Esophagus muscularis mucosa (tissue), 4 donors: ENCODE measurements around the gene NFASC. TPM values are rescaled to one million over a fixed set of nuclear protein-coding genes. Genes with fewer than 3 reads are reported as not detected.

Source experiments
- DNase-seq: peaks from one replicate; pipeline ENCODE4 v3.0.0-alpha.2; 2017; ENCODE audit errors: extremely low spot score
- H3K27ac ChIP-seq, 4 donors: fragments of 200-600 bp; sonication (generic); replicated peaks in 1 of 4; 1 replicate in 3 of 4; 2 replicates in 1 of 4; pipeline ENCODE4 v1.5.1; 2016 to 2019; ENCODE audit warnings: mild to moderate bottlenecking in 1 of 4
- H3K27me3 ChIP-seq, 4 donors: fragments of 200-600 bp; sonication (generic); one replicate each; pipeline versions ENCODE4 v1.5.1 to v1.6.0; 2016 to 2019
- H3K36me3 ChIP-seq, 4 donors: fragments of 200-600 bp; sonication (generic); one replicate each; pipeline ENCODE4 v1.5.1; 2016 to 2019
- H3K4me1 ChIP-seq, 4 donors: fragments of 200-600 bp; sonication (generic); one replicate each; pipeline ENCODE4 v1.5.1; 2016 to 2019
- H3K4me3 ChIP-seq, 4 donors: fragments of 200-600 bp; sonication (generic); 1 replicate in 2 of 4; 2 replicates in 2 of 4; pipeline ENCODE4 v1.5.1; 2016 to 2019; ENCODE audit warnings: mild to moderate bottlenecking in 4 of 4, moderate library complexity in 1 of 4
- H3K9me3 ChIP-seq, 4 donors: fragments of 200-600 bp; sonication (generic); 1 replicate in 3 of 4; 2 replicates in 1 of 4; pipeline ENCODE4 v1.5.1; 2016 to 2019
- CTCF ChIP-seq, 3 experiments: fragments of 200-600 bp in 2 of 3; fragments of 450-650 bp in 1 of 3; sonication (generic) in 2 of 3; IDR thresholded peaks; one replicate each; pipeline ENCODE4 v1.5.1; 2017 to 2019; ENCODE audit warnings: antibody characterized with exemption in 3 of 3, mild to moderate bottlenecking in 2 of 3, moderate library complexity in 1 of 3
- EP300 ChIP-seq: sonication (generic); formaldehyde crosslinking; IDR thresholded peaks from one replicate; pipeline ENCODE4 v1.6.1; 2017; ENCODE audit warnings: antibody characterized with exemption
- POLR2A ChIP-seq: fragments of 450-650 bp; IDR thresholded peaks from one replicate; pipeline ENCODE4 v1.6.1; 2017; ENCODE audit warnings: antibody characterized with exemption, moderate library complexity, mild to moderate bottlenecking, low read depth
- POLR2AphosphoS5 ChIP-seq, 2 donors: sonication (generic); formaldehyde crosslinking; IDR thresholded peaks; one replicate each; pipeline ENCODE4 v1.6.1; 2017; ENCODE audit warnings: antibody characterized with exemption in 2 of 2
- WGBS: methylation state at CpG from one replicate; pipeline ENCODE4 v1.1.5; 2018; 5-methylcytosine and 5-hydroxymethylcytosine counted together
- intact Hi-C: fragments of 100-400 bp; cut with DNase I; formaldehyde crosslinking; loops from one replicate; pipeline ENCODE4 v1.15.1; 2023
- total RNA-seq, 4 donors: library from RNA; depleted of rRNA; stranded (reverse); fragments of >200 nt; gene quantifications; one replicate each; pipeline versions ENCODE4 v1.1.0 to v1.2.1, GENCODE V29; 2016

The NFASC gene
- total RNA-seq, 4 donors from 2014 or later: 31.1 to 122 (median 64.7) TPM

DNA sequence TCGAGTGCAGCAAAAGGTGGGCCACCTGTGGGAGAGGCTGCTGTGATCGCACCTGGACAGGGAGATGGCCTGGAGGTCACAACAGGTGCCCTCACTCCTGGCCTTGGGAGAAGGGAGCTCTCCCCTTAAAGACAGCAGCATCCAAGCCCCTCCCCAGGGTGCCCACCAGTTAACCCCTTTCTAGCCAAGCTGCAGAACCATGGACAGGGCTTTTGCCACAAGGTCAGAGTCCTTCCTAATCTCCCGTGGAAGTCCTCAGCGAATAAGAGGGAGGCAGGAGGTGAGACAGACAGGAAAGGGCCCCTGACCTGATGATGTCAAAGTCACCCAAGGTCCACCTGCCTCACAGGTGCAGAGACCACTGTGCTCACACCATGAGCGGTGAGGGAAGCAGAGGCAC lies 174.1 kb downstream of the NFASC start:
- intact Hi-C loops: no loop called here
- Histone ChIP-seq H3K4me3 (no peak overlapping the region), H3K9me3 (no peaks in the 10 kb centered on the region), H3K36me3 (no peaks in the 10 kb centered on the region), H3K4me1 (peaks cover 0 to 19% (median 18%) of the 10 kb centered on the region in 4 donors), H3K27ac (no peak overlapping the region), H3K27me3 (peaks cover 0 to 74% (median 14%) of the 10 kb centered on the region in 4 donors)
- TF ChIP-seq CTCF (IDR thresholded peaks at IDR 0.05): no peak
- no peak for TF ChIP-seq POLR2A
- no peak for TF ChIP-seq EP300
- TF ChIP-seq POLR2AphosphoS5 (IDR thresholded peaks at IDR 0.05): no peak
- 37% methylated on average over 4 of the region's 5 CpGs for WGBS
- no peak for DNase-seq

DNA sequence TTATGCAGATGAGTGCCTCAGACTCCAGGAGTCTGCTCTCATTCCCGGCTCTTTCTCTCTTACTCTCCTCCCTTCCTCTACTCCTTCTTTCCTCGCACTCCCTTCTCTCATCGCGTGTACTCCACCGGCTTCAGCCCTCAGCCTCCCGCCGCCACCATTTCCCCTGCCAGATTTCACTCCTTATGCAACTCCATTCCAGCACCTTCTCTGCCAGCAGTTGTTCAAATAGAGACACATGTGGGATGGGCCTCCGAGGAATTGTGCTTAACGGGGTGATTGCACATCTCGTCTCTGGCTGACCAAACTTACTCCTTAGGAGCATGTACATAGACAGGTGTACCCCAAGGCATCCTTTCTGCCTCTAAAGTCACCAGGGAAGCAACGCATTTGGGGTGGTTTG lies 174.5 kb downstream of the NFASC start:
- no peaks in the 10 kb centered on the region for H3K9me3 ChIP-seq
- H3K36me3 ChIP-seq: no peaks in the 10 kb centered on the region
- peaks cover 0 to 19% (median 18%) of the 10 kb centered on the region in 4 donors for H3K4me1 ChIP-seq
- intact Hi-C loops: no loop called here
- H3K27me3 ChIP-seq: peaks cover 0 to 74% (median 14%) of the 10 kb centered on the region in 4 donors
- H3K27ac ChIP-seq: no peak overlapping the region
- H3K4me3 ChIP-seq: no peak overlapping the region
- WGBS: 30% methylated on average over 11 of the region's 11 CpGs
- no peak for DNase-seq
- no peak for TF ChIP-seq POLR2A
- TF ChIP-seq CTCF (IDR thresholded peaks at IDR 0.05): no peak
- no peak for TF ChIP-seq EP300
- no peak for TF ChIP-seq POLR2AphosphoS5 (IDR thresholded peaks at IDR 0.05)

DNA sequence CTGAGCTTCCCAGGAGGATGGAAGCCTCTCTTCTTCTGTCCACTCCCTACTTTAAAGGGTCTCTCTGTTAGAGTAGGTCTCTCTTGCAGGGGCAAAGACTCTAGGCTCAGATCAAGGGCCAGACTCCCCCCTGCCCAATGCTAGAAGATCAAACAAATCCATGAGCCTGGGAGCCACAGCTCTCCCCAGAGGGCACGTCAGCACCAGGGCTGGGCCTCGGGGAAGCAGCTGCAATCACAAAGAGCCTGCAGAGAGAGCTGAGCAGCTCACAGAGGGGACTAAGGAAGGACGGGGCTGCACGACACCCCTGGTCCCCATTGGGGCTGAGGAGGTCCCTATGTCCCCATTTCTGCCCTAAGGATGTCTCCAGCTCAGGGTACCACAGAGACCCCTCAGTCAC lies 176.2 kb downstream of the NFASC start:
- Histone ChIP-seq H3K9me3 (no peaks in the 10 kb centered on the region), H3K27ac (no peak overlapping the region), H3K4me3 (no peak overlapping the region), H3K27me3 (peaks cover 0 to 70% (median 13%) of the 10 kb centered on the region in 4 donors), H3K4me1 (peaks cover 0 to 19% (median 18%) of the 10 kb centered on the region in 4 donors), H3K36me3 (no peaks in the 10 kb centered on the region)
- TF ChIP-seq POLR2A: no peak
- TF ChIP-seq POLR2AphosphoS5 (IDR thresholded peaks at IDR 0.05): no peak
- no peak for TF ChIP-seq CTCF (IDR thresholded peaks at IDR 0.05)
- no peak for TF ChIP-seq EP300
- no peak for DNase-seq
- intact Hi-C loops: no loop called here
- 50% methylated on average over 4 of the region's 4 CpGs for WGBS

DNA sequence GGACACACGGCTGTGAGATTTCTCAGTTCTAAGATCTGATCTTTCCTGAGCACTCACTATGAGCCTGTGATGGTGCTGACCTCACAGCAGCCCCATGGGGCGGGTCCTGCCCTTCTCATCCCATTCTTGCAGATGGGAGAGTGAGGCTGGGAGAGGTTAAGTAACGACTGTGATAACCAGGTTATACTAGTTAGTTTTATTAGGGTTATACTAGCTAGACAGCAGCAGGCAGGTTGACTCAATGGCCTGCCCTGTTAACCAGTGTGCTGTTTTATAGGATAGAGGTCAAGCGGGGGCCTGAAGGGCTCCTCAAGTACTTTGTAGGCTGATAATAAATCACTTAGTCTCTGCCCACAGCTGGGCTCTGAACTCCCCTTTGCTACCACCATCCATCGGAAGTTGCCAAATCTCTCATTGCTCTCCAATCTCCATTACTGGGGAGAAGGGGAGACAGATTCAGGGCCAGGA lies 177.1 kb downstream of the NFASC start:
- 89% methylated on average over 5 of the region's 5 CpGs for WGBS
- Histone ChIP-seq H3K4me1 (peaks cover 0 to 16% (median 14%) of the 10 kb centered on the region in 4 donors), H3K36me3 (no peaks in the 10 kb centered on the region), H3K9me3 (no peaks in the 10 kb centered on the region), H3K4me3 (no peak overlapping the region), H3K27ac (no peak overlapping the region), H3K27me3 (peaks cover 0 to 61% (median 12%) of the 10 kb centered on the region in 4 donors)
- intact Hi-C loops: no loop called here
- DNase-seq: no peak
- TF ChIP-seq POLR2AphosphoS5 (IDR thresholded peaks at IDR 0.05) (no peak), CTCF (IDR thresholded peaks at IDR 0.05) (no peak), POLR2A (no peak), EP300 (no peak)

GRCh38 chr1:205048382-205048781 lies 177.7 kb downstream of the NFASC start:
- H3K4me3 ChIP-seq: no peak overlapping the region
- WGBS: no CpG with 5 or more reads among the region's 9 CpGs
- H3K27ac ChIP-seq: no peak overlapping the region
- H3K27me3 ChIP-seq: peaks cover 0 to 55% (median 10%) of the 10 kb centered on the region in 4 donors
- TF ChIP-seq CTCF (IDR thresholded peaks at IDR 0.05): no peak
- no peak for TF ChIP-seq EP300
- no peak for TF ChIP-seq POLR2A
- no peak for TF ChIP-seq POLR2AphosphoS5 (IDR thresholded peaks at IDR 0.05)
- no peaks in the 10 kb centered on the region for H3K36me3 ChIP-seq
- peaks cover 0 to 10% (median 8%) of the 10 kb centered on the region in 4 donors for H3K4me1 ChIP-seq
- no peaks in the 10 kb centered on the region for H3K9me3 ChIP-seq
- intact Hi-C loops: no loop called here
- no peak for DNase-seq
